A673 (cell line): ENCODE measurements around the gene ALKAL2. TPM values are rescaled to one million over a fixed set of nuclear protein-coding genes. Genes with fewer than 3 reads are reported as not detected.

Source experiments
- BruUV-seq: library from RNA; stranded (reverse); fragments of 400-500 nt; replicated peaks from 2 replicates; lab custom pipeline; 2021; lab: Mats Ljungman, UMichigan
- CTCF ChIA-PET: fragments of 300-600 bp; sonication (Branson Sonifier 250); formaldehyde crosslinking; loops from one replicate; lab custom pipeline; 2022; ENCODE audit warnings: antibody characterized with exemption; lab: Charles Lee
- POLR2A ChIA-PET: fragments of 300-600 bp; sonication (Branson Sonifier 250); formaldehyde crosslinking; loops from one replicate; lab custom pipeline; 2022; ENCODE audit warnings: antibody characterized with exemption; ENCODE audit not compliant: low non-redundant PET; lab: Charles Lee
- DNase-seq: peaks from one replicate; pipeline ENCODE4 v3.0.0-alpha.2; 2015; ENCODE audit warnings: low spot score
- H3K27ac ChIP-seq: fragments of 200-600 bp; sonication (generic); 2 replicates; pipeline ENCODE4 v1.5.1; 2016; ENCODE audit warnings: mixed run types, low read depth, mild to moderate bottlenecking, mixed read lengths, antibody characterized with exemption, low read length; ENCODE audit not compliant: poor library complexity, severe bottlenecking
- H3K27me3 ChIP-seq: fragments of 200-600 bp; sonication (generic); replicated peaks from 2 replicates; pipeline ENCODE4 v1.6.1; 2017; ENCODE audit warnings: mixed run types, low read depth, mild to moderate bottlenecking, mixed read lengths, antibody characterized with exemption, low read length; ENCODE audit not compliant: insufficient read depth, poor library complexity
- H3K36me3 ChIP-seq: fragments of 200-600 bp; sonication (generic); 2 replicates; pipeline ENCODE4 v1.6.1; 2016; ENCODE audit warnings: mixed run types, mild to moderate bottlenecking, mixed read lengths, antibody characterized with exemption, low read length; ENCODE audit not compliant: insufficient read depth, poor library complexity, severe bottlenecking
- H3K4me1 ChIP-seq: fragments of 200-600 bp; sonication (generic); 2 replicates; pipeline ENCODE4 v1.6.1; 2017; ENCODE audit warnings: mixed run types, mild to moderate bottlenecking, mixed read lengths, antibody characterized with exemption, low read length; ENCODE audit not compliant: insufficient read depth, poor library complexity, severe bottlenecking
- H3K4me3 ChIP-seq: fragments of 200-600 bp; sonication (generic); 2 replicates; pipeline ENCODE4 v1.5.1; 2016; ENCODE audit warnings: low read depth, mixed run types, mild to moderate bottlenecking, mixed read lengths, low read length; ENCODE audit not compliant: poor library complexity, severe bottlenecking
- H3K9me3 ChIP-seq: fragments of 200-600 bp; sonication (generic); 2 replicates; pipeline ENCODE4 v1.6.1; 2016; ENCODE audit warnings: mixed run types, low read depth, mild to moderate bottlenecking, mixed read lengths, antibody characterized with exemption, low read length; ENCODE audit not compliant: poor library complexity, severe bottlenecking
- CTCF ChIP-seq: fragments of 300-800, 200-600 bp; sonication (generic); conservative IDR thresholded peaks from 2 replicates; pipeline ENCODE4 v1.5.1; 2017; ENCODE audit warnings: low read depth, mild to moderate bottlenecking, antibody characterized with exemption, low read length, moderate library complexity, mixed read lengths
- EZH2 ChIP-seq: fragments of 200-600 bp; sonication (generic); IDR thresholded peaks from 2 replicates; pipeline ENCODE4 v1.6.1; 2017; ENCODE audit warnings: borderline replicate concordance, low read depth, mild to moderate bottlenecking, mixed read lengths, antibody characterized with exemption, low read length; ENCODE audit not compliant: poor library complexity, severe bottlenecking
- intact Hi-C: fragments of 100-400 bp; cut with micrococcal nuclease; formaldehyde crosslinking; loops from one replicate; pipeline ENCODE4 v1.10.0; 2022; ENCODE audit not compliant: unreplicated experiment
- total RNA-seq: library from RNA; stranded (reverse); gene quantifications from 2 replicates; pipeline ENCODE4 v1.2.3, GENCODE V29; 2021

Gene ALKAL2
- total RNA-seq, 1 experiment from 2014 or later, result not detected

GRCh38 chr2:271917-272316 is 16.0 kb downstream of the ALKAL2 start:
- ChIA-PET POLR2A (no interaction called here), CTCF (no interaction called here)
- BruUV-seq, result no TSS peak
- peaks cover 60% of the 10 kb centered on the region for H3K36me3 ChIP-seq
- H3K4me3 ChIP-seq, result no peak overlapping the region
- DNase-seq, result no peak
- no peak overlapping the region for H3K27ac ChIP-seq
- H3K9me3 ChIP-seq, result no peaks in the 10 kb centered on the region
- no peaks in the 10 kb centered on the region for H3K4me1 ChIP-seq
- TF ChIP-seq CTCF (no peak), EZH2 (no peak)
- no peaks in the 10 kb centered on the region for H3K27me3 ChIP-seq
- intact Hi-C loops, result no loop called here

DNA sequence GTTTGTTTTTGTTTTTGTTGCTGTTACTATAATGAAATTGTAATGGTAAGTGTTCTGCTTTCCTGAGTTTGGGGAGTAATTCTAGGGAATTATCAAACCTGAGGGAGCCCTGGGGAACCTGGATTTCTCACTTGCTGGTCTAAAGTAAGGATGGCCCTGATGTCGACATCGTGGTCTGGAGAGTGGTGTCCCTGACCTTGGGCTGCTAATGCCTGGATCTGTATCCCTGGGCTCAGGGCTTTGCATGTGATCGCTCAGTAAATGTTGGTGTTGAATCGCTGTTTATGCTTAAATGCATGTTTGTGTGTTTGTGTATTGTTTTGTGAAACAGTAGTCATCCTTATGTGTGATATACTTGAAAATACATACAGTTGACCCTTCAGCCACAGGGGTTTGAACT is 17.0 kb downstream of the ALKAL2 start:
- TF ChIP-seq EZH2 (no peak), CTCF (no peak)
- ChIA-PET CTCF (no interaction called here), POLR2A (no interaction called here)
- no peak for DNase-seq
- H3K27me3 ChIP-seq, result no peaks in the 10 kb centered on the region
- intact Hi-C loops, result no loop called here
- BruUV-seq, result no TSS peak
- peaks cover 49% of the 10 kb centered on the region for H3K36me3 ChIP-seq
- no peaks in the 10 kb centered on the region for H3K9me3 ChIP-seq
- H3K4me1 ChIP-seq, result peaks cover 8% of the 10 kb centered on the region
- H3K27ac ChIP-seq, result no peak overlapping the region
- H3K4me3 ChIP-seq, result no peak overlapping the region

DNA sequence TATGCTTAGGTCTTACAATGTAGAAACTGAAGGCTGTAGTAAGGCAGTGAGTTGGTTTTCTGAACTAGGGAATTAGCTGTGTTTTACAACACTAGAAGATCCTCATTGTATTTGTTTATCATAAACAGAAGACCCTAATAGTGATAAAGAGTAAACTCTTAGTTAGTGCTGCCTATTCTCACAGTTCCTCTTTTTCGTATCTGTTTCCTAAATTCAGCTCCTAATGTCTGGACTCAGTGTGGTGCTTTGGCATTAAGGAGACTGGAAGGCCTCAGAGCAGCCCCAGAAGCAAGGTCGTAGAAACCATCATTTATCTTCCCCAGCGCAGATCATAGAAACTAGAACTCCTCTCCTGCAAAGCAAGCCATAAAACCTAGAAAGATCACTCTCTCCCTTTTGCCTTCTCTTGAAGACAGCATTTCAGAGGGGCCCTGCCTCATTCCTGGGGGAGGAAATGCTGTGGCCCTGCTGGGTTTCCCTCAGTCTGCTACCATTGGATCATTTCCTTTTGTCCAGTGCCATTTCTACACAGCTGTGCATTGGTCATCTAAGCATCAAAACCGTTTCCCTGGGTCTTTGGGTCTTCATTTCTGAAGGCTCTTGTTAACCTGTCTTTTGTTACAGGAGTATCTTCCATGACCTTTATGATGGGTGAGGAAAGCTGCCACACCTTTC is 18.4 kb downstream of the ALKAL2 start:
- ChIA-PET POLR2A (no interaction called here), CTCF (no interaction called here)
- BruUV-seq, result no TSS peak

More for the DNA sequence above, 18.4 kb downstream of the ALKAL2 start:
- no peak for DNase-seq
- Histone ChIP-seq H3K27ac (no peak overlapping the region), H3K4me3 (no peak overlapping the region), H3K4me1 (peaks cover 12% of the 10 kb centered on the region), H3K27me3 (no peaks in the 10 kb centered on the region), H3K36me3 (peaks cover 35% of the 10 kb centered on the region), H3K9me3 (no peaks in the 10 kb centered on the region)
- no peak for TF ChIP-seq EZH2
- no peak for TF ChIP-seq CTCF
- intact Hi-C loops, result no loop called here
